Hippocampal formation (tissue), 2 donors: ENCODE results near the gene PPME1.

Experiments used
- DNase-seq, 2 donors: peaks; one replicate each; lab custom pipeline; 2025; lab: John Stamatoyannopoulos, UW

Gene PPME1

GRCh38 chr11:74282421-74282820, 111.3 kb downstream of the PPME1 start:
- DNase-seq = no peak

GRCh38 chr11:74282914-74283371, 111.9 kb downstream of the PPME1 start:
- no peak for DNase-seq

- DNase-seq = no peak
Measured at GRCh38 chr11:74283580-74284180, 112.6 kb downstream of the PPME1 start.

- no peak for DNase-seq
Measured at GRCh38 chr11:74284466-74284865, 113.4 kb downstream of the PPME1 start.

- DNase-seq = no peak
Measured at GRCh38 chr11:74288161-74288560, 117.1 kb downstream of the PPME1 start.

GRCh38 chr11:74288911-74289310, 117.8 kb downstream of the PPME1 start:
- no peak for DNase-seq

GRCh38 chr11:74297484-74297883, 126.4 kb downstream of the PPME1 start:
- DNase-seq = no peak

GRCh38 chr11:74299015-74299414, 127.9 kb downstream of the PPME1 start:
- no peak for DNase-seq
